HG03565 (cell line): ENCODE measurements around the gene CHGA.

Experiments used
- ATAC-seq: cut with Tn5 transposase; IDR thresholded peaks from one replicate; pipeline ENCODE4 v1.9.1; 2021; ENCODE audit warnings: mild to moderate bottlenecking, moderate library complexity; ENCODE audit not compliant: unreplicated experiment

The CHGA gene

GRCh38 chr14:92922883-92923743 is at the start of gene CHGA:
CHGA (plus strand) TSS chr14:92923150; CDS start chr14:92923360, 210 bp downstream.
- ATAC-seq = no peak

GRCh38 chr14:92874962-92875661 is 47.8 kb upstream of the CHGA start:
- no peak for ATAC-seq

GRCh38 chr14:92877757-92878431 is 45.1 kb upstream of the CHGA start:
- no peak for ATAC-seq

- ATAC-seq = no peak
Observed at GRCh38 chr14:92880351-92880750, 42.6 kb upstream of the CHGA start.

- ATAC-seq = no peak
Observed at GRCh38 chr14:92880851-92881250, 42.1 kb upstream of the CHGA start.

- ATAC-seq = no peak
Observed at GRCh38 chr14:92883066-92883465, 39.9 kb upstream of the CHGA start.

GRCh38 chr14:92884410-92884809 is 38.5 kb upstream of the CHGA start:
- ATAC-seq = no peak

GRCh38 chr14:92885279-92886061 is 37.5 kb upstream of the CHGA start:
- no peak for ATAC-seq

- ATAC-seq = no peak
Observed at GRCh38 chr14:92886337-92886736, 36.6 kb upstream of the CHGA start.

GRCh38 chr14:92887157-92887556 is 35.8 kb upstream of the CHGA start:
- no peak for ATAC-seq

- no peak for ATAC-seq
Observed at GRCh38 chr14:92888896-92889295, 34.1 kb upstream of the CHGA start.

GRCh38 chr14:92890830-92891588 is 31.9 kb upstream of the CHGA start:
- no peak for ATAC-seq

GRCh38 chr14:92892589-92892988 is 30.4 kb upstream of the CHGA start:
- ATAC-seq = no peak

GRCh38 chr14:92895352-92895878 is 27.5 kb upstream of the CHGA start:
- no peak for ATAC-seq

- no peak for ATAC-seq
Observed at GRCh38 chr14:92897922-92898565, 24.9 kb upstream of the CHGA start.

- ATAC-seq = no peak
Observed at GRCh38 chr14:92898566-92899131, 24.3 kb upstream of the CHGA start.

GRCh38 chr14:92900660-92901059 is 22.3 kb upstream of the CHGA start:
- ATAC-seq = no peak

- ATAC-seq = no peak
Observed at GRCh38 chr14:92902191-92902590, 20.8 kb upstream of the CHGA start.

- ATAC-seq = no peak
Observed at GRCh38 chr14:92902726-92903125, 20.2 kb upstream of the CHGA start.
